ENCODE measurements around the gene PDE4B.

PDE4B gene

DNA sequence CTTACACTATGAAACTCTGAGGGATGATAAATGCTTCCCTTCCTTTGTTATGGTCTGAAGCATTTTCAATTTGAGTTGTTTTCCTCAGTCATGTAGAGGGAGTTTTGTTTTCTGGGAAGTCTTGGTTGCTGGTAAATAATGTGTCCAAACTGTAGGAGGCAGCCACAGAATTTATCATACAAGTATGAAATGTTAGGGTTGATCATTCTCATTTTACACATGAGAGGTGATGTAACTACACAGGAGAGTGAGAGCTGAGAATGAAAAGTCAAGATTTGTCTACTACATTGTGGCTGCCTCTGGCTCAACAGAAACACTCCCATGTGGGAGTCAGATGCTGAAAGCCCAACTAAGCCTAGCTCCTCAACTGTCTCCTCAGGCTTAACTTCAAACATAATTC lies 558.8 kb downstream of the PDE4B start:
- no peak for DNase-seq

- no peak for DNase-seq
Measured at GRCh38 chr1:66351913-66352312, 559.2 kb downstream of the PDE4B start.

- DNase-seq: no peak
Measured at GRCh38 chr1:66352792-66353191, 560.1 kb downstream of the PDE4B start.

- DNase-seq: no peak
Measured at GRCh38 chr1:66353257-66353656, 560.6 kb downstream of the PDE4B start.

DNA sequence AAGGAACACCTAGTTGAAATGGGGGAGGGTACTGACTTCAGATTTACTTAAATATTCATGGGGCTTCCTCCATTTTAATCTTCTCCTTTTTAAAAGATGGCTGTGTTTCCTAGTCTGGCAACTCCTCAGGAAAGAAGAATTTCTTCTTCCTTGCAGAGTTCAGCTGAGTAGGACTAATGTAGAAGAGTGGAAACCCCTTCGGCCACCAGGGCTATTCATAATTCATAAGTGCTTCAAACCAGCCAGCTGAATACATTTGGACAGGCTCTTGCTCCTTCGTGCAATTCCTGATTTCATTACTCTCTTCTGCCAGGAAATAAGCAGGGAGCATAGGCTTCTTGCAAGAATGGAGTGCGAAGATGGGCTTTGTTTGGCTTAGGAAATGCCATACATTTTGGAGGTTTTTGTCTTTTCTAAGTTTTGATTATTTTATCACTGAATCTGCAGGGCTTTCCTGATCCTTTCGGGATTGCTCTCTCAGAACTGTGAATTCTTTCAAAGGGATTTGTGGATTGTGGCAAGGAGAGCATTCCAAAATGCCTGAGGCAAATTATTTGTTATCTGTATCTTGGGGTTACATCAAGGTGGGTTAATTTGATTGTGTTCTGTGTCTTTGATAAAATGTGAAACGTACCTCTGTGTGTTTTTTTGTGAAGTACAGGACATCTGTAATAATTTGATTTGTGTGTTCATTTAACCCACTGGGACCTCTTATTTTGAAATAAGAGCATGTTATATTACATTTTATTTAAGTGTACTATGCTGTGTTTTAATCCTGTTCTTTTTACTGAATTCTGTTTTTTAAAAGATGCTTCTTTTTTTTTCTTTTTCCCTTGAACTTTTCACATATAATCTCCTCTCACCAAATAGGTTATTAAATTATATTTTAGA lies 561.9 kb downstream of the PDE4B start:
- no peak for DNase-seq

- DNase-seq: no peak
Measured at GRCh38 chr1:66355756-66356155, 563.1 kb downstream of the PDE4B start.

- no peak for DNase-seq
Measured at GRCh38 chr1:66356605-66357004, 563.9 kb downstream of the PDE4B start.

DNA sequence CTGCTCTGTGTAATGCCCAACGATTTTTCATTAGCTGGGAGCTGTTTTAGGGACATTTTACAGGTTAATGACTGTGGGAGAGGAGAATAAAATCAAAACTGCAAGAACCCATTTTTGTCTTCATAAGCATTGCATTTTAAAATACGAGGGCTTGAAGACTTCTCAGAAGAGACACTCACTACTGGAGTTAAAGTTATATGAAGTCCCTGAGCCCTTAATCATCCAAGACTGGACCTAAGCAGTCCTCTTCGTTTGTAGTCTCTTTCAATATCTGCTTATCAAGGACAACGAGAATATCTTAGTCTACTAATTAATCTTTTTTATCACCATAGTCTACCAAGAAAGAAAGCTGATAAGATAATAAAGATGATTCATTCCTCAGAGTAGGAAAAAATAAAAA lies 564.3 kb downstream of the PDE4B start:
- DNase-seq: no peak

DNA sequence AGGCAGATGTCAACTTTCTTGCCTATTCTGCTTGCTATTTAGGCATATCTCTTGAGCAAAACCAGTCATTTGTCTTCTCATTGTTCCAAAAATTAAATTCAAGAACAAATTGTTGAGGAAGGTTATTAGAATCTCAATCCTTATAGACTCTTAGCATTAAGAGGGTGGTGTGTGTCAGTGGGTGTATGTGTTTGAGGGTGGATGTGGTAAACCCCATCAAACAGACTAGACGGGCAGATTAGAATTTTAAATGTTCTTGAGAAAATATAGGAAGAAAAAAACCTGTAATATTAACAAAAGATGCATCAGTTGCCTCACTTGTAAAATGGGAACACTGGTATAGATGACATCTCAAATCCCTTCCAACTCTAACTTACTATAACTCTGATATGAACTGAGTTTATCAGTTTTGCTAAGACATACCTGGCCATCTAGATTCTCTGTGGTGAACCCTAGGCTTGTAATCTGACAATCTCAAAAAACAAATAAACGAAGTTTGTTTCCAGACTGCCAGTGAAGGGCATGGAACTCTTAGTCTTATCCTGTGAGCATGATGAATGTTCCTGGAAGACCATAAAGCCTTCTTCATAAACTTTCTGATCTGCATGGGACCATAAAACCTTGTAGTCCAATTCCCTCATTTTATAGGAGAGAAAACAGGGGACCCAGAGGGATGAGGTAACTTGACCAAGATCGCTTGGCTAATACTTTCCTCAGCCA lies 564.9 kb downstream of the PDE4B start:
- no peak for DNase-seq

- no peak for DNase-seq
Measured at GRCh38 chr1:66359269-66359668, 566.6 kb downstream of the PDE4B start.

DNA sequence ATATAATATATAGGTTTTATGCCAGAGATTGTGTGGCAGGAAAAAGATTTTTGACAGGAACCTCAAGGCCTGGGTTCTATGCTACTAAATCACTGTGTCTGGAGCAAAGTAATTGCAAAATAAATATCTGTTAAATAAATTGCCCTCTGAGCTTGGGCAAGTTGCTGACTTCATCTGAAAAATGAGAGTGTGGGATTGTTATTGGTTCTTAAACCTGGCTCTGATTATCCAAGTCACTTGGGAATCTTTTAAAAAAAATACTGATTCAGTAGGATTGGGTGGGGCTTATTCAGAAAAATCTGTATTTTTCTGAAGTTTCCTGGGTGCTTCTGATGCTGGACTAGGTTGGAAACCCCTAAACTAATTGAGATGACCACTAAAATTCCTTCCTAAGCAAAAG lies 567.1 kb downstream of the PDE4B start:
- DNase-seq: no peak

DNA sequence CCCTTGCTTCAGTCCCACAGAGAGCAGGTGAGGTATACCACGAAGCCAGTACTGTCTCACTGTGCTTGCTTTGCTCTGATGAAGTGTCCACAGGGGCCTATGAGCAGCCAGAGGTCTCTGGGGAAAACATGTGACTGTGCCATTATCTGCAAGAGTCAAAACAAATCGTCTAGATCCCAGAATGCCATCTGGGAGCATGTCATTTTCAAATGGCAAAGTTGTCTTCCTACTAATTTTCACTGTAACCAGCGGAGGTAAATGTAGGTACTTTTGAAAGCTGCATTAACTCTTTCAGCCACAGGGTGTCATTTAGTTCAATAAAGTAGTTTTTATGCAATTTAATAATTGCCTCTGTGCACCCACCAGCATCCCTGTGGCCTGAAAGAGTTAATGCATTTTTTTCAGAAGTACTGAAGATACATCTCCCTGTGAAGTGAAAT lies 567.6 kb downstream of the PDE4B start:
- no peak for DNase-seq

GRCh38 chr1:66364578-66365391 lies 572.1 kb downstream of the PDE4B start:
- no peak for DNase-seq

GRCh38 chr1:66365635-66366034 lies 572.9 kb downstream of the PDE4B start:
- DNase-seq: no peak

GRCh38 chr1:66366634-66367033 lies 573.9 kb downstream of the PDE4B start:
- DNase-seq: no peak

DNA sequence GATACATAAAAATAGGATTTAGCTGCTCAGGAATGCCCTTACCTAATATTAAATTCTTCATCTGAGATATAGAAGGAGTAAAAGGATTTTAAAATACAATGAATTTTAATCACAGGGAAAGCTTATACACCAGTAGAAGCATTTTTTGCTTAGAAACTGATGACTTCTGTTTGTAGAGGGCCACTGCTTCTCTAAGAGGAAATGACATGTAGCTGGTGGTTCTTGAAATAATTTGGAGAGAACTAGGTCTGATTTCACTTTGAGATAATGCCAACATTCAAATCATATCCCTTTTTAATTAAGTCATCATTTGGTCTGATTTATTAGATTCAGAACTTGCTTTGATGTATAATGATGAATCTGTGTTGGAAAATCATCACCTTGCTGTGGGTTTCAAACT lies 574.7 kb downstream of the PDE4B start:
- DNase-seq: no peak

DNA sequence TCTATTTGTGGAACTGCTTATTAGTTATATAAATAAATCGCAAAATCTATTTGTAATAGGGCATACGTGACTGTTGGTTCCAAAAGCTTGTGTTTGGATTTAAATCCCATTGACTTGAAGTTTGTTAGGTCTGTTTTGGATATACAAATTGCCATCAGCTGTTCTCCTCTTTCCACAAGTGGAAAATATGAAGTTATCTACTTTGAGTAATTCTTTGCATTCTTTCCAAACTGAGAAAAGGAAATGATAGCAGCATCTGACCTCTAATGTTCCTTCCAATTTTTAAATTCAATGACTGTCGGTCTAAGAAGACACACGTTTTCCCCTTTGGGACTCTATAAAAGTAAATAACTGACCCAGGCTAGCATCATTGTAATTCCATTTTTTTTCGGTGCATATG lies 575.6 kb downstream of the PDE4B start:
- DNase-seq: no peak

- DNase-seq: no peak
Measured at GRCh38 chr1:66370462-66370971, 577.8 kb downstream of the PDE4B start.

GRCh38 chr1:66371233-66372005 lies 578.7 kb downstream of the PDE4B start:
- DNase-seq: no peak

DNA sequence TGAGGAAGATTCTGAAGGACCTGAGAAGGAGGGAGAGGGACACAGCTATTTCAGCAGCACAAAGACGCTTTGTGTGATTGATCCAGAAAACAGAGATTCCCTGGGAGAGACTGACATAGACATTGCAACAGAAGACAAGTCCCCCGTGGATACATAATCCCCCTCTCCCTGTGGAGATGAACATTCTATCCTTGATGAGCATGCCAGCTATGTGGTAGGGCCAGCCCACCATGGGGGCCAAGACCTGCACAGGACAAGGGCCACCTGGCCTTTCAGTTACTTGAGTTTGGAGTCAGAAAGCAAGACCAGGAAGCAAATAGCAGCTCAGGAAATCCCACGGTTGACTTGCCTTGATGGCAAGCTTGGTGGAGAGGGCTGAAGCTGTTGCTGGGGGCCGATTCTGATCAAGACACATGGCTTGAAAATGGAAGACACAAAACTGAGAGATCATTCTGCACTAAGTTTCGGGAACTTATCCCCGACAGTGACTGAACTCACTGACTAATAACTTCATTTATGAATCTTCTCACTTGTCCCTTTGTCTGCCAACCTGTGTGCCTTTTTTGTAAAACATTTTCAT lies 579.9 kb downstream of the PDE4B start:
- DNase-seq: no peak

GRCh38 chr1:66373157-66373591 lies 580.5 kb downstream of the PDE4B start:
- DNase-seq: no peak

- no peak for DNase-seq
Measured at GRCh38 chr1:66374148-66374547, 581.5 kb downstream of the PDE4B start.

All from stimulated activated CD4-positive, alpha-beta T cell treated with anti-CD3 and anti-CD28 coated beads, Interleukin-4, amount 100 ng/mL, for 1 hour (primary cell).